WI38 (cell line): ENCODE measurements around the gene EVX2.

Experiments
- H3K4me3 ChIP-seq: 2 replicates; pipeline ENCODE4 v1.5.1; 2011; ENCODE audit warnings: low read depth, mild to moderate bottlenecking, control low read depth, low read length
- TF ChIP-seq, protein P1 (sequence below): IDR thresholded peaks from 2 replicates; pipeline ENCODE4 v1.5.1; 2012; ENCODE audit warnings: low read depth, mild to moderate bottlenecking, control low read depth, low read length

The EVX2 gene

DNA sequence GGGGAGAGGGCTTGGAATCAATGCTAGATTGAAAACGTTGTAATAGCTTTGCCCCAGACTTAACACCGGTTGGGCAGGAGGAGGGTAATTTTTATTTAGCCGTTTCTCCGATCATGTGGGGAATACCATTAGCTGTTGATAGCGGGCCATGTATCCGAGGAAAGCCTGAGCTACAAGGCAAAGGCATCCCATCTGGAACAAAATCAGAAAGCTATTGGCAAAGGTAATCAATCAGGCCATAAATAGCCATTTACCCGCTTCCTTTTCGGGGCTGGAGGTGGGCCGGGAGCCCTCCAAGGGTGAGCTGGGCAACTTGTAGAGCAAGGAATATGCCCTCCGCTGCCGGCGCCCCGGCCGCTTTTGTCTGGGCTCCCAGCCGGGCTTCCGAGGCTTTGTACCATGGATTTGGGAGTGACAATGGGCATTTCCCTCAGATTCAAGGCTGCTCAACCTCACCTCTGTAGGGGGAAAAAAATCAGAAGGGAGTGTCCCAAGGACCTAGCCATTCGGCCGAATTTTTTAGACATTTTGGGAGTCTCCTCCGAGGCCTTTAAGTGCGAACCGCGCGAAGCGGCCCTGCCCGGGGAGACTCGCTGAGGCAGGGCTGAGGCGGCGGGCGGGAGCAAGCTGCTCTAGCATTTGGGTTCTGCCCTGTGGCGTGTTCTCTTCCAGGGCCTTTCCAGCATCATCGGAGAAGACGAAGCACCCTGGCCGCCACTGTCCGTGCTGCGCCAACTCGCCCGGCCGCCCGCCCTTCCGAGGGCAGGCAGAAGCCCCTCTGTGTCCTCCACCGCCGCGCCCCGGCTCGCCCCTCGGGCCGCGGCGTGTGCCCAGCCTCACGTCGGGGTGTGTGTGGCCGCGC, 37.7 kb upstream of the EVX2 start:
- TF ChIP-seq, protein P1, sequence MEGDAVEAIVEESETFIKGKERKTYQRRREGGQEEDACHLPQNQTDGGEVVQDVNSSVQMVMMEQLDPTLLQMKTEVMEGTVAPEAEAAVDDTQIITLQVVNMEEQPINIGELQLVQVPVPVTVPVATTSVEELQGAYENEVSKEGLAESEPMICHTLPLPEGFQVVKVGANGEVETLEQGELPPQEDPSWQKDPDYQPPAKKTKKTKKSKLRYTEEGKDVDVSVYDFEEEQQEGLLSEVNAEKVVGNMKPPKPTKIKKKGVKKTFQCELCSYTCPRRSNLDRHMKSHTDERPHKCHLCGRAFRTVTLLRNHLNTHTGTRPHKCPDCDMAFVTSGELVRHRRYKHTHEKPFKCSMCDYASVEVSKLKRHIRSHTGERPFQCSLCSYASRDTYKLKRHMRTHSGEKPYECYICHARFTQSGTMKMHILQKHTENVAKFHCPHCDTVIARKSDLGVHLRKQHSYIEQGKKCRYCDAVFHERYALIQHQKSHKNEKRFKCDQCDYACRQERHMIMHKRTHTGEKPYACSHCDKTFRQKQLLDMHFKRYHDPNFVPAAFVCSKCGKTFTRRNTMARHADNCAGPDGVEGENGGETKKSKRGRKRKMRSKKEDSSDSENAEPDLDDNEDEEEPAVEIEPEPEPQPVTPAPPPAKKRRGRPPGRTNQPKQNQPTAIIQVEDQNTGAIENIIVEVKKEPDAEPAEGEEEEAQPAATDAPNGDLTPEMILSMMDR = no peak
- H3K4me3 ChIP-seq = no peak overlapping the region

DNA sequence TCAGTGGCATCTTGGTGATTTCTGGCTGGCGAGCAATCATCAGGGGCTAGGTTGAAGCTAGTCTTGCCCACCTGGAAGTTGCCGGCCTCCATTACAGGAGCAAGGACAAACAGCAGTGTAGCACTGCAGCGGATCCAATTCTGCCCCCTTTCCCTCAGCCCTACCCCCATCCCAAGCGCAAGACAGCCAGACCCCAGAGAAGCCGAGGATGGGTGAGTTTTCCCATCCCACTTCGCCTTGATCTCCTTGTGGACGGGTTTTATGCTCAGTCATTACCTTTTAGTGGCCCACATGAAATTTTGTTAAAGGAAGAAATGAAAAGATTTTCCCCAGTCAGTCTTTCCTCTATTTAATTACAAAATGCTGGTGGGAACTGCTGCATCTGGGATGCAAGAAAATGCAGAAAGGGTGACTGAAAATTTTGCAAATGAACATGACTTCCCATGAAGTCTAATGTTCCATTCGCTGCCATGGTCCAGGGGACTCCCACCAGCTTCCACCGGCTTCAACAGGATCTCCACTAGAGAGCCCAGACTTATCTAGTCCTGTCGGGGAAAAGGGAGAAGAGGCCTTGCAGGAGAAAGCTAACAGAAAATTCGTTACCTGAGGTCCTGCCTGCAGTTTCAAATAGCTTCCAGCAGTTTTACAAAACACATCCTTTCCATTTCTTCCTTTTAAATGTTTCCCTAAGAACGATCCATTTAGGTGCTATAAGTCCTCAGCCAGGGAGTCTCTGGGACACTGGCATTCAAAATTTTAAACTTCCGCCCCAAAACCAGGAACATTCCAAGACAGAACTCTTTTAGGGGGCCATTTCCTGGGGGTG, 36.8 kb upstream of the EVX2 start:
- TF ChIP-seq, protein P1 = no peak

DNA sequence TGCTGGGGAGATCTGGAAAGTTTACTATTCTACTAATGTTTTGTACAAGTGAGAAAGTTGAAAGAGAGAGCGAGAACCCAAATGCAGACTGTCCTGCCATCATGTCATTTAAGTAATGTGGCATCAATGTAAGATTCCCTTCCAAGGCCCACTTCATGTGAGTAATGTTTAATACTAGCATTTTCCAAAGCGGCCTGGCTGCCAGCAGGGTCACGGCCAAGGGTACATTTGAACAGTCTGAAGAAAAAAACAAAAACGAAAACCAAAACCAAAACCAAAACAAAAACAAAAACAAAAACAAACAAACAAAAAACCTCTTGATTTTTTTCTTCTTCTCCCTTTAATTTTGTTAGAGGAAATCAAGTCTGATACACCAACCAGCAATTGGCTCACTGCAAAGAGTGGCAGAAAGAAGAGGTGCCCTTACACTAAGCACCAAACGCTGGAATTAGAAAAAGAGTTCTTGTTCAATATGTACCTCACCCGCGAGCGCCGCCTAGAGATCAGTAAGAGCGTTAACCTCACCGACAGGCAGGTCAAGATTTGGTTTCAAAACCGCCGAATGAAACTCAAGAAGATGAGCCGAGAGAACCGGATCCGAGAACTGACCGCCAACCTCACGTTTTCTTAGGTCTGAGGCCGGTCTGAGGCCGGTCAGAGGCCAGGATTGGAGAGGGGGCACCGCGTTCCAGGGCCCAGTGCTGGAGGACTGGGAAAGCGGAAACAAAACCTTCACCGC, 35.0 kb upstream of the EVX2 start:
- H3K4me3 ChIP-seq = no peak overlapping the region

More for the DNA sequence above, 36.8 kb upstream of the EVX2 start:
- H3K4me3 ChIP-seq = no peak overlapping the region

GRCh38 chr2:176117823-176118371, 34.1 kb upstream of the EVX2 start:
- no peak overlapping the region for H3K4me3 ChIP-seq
- TF ChIP-seq, protein P1 = no peak

More for the DNA sequence above, 35.0 kb upstream of the EVX2 start:
- TF ChIP-seq, protein P1 = peak; percentile 24; the same call in 1 of the 2 replicates

GRCh38 chr2:176117162-176117822, 33.5 kb upstream of the EVX2 start:
- no peak overlapping the region for H3K4me3 ChIP-seq
- TF ChIP-seq, protein P1 = no peak
